SH-SY5Y (cell line): Measurements from ENCODE around the gene PC.

Experiments used
- GATA2 ChIP-seq: IDR thresholded peaks from 2 replicates; pipeline ENCODE4 v1.6.1; 2011; ENCODE audit warnings: mild to moderate bottlenecking, low read depth, low read length
- GATA3 ChIP-seq: IDR thresholded peaks from 2 replicates; pipeline ENCODE4 v1.6.1; 2011; ENCODE audit warnings: low read depth, mild to moderate bottlenecking, low read length, moderate library complexity

Gene PC

DNA sequence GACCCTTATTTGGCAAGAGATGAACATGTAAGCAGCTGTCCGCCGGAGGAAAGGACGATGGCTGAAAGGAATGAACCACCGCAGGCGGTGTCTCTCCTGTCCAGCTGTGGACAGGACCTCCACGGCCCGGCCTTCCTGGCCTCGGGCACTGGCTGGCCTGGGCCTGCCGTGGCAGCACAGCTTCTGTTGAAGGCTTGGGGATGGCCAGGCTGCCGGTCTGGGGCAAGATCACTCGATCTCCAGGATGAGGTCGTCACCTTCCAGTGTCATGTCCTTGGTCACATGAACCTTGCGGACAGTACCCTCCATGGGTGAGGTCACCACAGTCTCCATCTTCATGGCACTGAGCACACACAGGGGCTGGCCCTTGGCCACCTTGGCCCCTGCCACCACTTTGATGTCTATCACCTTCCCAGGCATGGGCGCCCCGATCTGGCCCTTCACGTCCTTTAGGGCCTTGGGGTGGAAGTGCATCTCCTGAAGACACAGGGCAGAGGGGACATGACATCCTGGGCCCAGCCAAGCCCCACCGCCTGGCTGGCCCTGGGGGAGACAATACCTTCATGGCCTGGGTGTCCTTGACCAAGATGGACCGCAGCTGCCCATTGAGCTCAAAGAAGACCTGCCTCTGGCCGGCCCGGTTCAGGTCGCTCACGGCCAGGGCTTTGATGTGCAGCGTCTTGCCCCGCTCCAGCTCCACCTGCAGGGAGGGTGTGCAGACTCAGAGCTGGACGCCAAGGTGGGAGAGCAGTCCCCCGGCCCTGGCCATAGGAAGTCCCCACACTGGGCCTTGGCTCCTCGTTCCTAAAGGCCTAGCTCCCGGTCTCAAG is 109.3 kb downstream of the PC start:
- TF ChIP-seq GATA3 (no peak), GATA2 (no peak)

DNA sequence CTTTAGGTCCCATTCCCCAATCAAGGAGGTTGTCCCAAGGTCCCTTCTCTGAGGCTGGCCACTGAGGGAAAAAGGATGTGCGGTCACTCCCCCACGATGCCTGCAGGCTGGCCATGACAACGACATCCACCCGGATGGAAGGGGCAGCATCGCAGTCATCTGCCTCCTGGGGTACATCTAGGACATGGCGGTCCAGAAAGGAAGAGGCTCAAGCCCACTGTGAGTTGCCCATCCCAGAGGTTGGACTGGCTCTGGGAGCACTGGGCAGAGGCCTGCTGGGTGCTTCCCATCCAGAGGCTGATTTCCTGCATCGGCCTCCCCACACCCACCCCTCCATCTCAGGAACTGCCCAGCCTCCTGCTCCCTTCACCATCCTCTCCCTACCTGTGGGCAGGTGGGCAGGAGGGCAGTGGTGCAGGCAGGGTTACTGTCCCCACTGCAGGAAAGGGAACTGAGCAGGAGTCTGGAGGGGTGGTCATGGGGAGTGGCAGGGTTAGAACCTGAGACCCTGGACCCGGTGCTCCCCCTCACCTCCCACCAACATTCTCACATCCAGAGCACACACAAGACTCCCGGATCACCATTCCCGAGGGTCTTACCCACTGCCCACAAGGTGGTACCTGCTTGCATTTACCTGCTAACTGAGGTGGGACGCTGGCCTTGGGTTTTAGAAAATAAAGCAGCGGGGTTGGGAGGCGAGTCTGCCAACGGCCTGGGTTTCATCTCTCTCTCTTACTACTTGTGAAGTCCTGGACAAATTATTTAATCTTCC is 110.5 kb downstream of the PC start:
- TF ChIP-seq GATA3 (no peak), GATA2 (no peak)

DNA sequence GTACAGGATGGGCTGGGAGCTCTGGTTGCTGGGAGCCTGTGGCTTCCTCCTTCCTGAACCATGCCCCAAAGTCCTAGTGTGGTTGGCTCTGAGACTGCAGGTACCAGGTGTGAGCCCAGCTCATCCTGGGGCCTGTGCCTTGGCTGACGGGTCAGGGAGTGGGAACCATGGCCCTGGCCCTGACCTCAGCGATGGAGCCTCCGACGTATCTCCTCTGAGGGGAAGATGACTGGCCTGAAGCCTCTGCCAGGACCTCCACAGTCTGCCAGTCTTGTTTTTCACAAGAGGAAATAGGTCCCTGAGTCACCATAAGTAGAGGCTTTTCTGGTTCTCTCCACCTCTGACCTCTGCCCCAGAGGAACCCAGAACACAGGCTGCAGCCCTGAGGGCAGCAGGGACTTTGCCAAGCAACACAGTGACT is 111.5 kb downstream of the PC start:
- no peak for TF ChIP-seq GATA2
- TF ChIP-seq GATA3: no peak

DNA sequence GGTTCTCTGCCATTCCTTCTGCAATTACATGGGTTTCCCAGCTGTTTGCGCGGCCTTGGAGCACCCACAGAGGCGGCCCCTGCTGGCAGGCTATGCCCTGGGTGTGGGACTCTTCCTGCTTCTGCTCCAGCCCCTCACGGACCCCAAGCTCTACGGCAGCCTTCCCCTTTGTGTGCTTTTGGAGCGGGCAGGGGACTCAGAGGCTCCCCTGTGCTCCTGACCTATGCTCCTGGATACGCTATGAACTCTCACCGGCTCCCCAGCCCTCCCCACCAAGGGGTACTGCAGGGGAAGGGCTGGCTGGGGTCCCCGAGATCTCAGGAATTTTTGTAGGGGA is 112.3 kb downstream of the PC start:
- no peak for TF ChIP-seq GATA2
- TF ChIP-seq GATA3: no peak

DNA sequence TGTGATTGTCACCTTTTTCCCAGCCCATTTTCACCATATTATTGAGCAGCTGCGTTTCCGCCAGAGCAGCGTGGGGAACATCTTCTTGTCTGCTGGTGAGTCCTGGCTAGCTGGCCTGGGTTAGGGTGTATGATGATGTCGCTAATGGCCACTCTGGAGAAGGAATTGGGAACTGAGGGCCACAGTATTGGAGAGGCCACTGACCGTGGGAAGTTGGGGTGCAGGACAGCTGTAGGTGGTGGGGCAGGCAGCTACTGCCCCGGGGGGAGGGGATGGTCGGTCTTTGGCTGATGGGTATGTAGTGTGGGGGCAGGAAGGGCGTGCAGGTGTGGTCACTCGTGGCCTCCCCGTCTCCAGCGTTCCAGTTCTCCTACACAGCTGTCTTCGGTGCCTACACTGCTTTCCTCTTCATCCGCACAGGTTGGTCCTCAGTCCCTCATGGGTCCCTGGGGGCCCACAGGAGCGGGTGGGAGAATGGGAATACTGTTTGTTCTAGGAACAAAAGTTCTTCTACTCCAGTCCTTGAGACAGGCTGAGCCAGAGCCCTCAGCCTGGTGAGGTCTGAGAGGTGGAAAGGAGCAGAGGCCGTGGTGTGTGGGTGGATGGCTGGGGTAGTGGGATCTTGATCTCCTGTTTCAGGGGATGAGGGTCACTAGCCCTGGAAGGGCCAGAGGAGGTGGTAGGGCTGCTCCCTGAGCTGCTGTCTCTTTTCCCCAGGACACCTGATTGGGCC is 112.9 kb downstream of the PC start:
- no peak for TF ChIP-seq GATA2
- TF ChIP-seq GATA3: no peak

DNA sequence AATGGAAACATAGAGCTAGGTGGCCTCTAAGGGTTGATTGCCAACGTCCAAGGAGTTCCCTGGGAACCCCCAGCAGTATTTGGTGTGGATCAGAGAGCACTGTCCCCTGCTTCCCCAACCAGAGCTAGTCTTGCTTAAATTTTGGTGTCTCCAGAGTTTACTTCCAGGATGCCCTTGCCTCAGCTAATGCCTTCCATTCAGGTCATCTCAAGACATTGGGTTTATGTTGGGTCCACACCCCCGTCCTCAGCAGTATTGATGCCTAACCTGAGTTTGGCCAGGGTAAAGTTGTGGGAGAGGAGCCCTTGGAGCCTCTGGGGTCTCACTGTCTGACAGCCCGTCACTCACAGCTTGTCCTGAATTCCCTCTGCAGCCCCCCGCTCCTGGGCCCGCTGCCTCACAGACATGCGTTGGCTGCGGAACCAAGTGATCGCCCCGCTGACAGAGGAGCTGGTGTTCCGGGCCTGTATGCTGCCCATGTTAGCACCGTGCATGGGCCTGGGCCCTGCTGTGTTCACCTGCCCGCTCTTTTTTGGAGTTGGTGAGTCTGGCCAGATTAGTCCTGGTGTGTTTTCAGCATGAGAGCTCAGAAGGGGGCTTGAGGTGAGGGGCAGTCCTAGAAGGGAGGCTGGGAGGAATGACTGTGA is 113.6 kb downstream of the PC start:
- TF ChIP-seq GATA2 (no peak), GATA3 (no peak)

DNA sequence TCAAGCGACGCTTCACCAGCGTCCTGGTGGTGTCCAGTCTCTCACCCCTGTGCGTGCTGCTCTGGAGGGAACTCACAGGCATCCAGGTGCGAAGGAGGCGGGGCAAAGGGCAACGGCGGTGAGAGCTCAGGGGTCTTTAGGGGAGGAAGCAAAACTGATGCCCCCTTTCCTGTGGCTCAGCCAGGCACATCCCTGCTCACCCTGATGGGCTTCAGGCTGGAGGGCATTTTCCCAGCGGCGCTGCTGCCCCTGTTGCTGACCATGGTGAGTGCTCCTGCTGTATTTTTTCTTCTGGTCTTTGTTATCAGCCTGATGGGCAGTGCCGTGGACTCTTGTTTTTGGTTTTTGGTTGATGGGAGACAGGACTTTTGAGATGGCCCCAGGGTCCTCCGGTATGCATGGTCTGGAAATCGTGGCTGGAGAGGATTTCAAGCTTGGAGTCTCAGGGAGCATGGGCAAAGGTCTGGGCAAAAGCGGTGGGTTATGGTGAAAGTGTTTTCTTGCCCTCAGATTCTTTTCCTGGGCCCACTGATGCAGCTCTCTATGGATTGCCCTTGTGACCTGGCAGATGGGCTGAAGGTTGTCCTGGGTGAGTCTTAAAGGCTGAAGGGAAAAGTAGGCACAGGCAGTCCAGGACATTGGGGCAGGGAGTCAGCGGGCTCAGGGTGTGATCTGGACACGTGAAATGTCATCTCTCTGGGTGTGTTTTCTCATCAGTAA is 114.2 kb downstream of the PC start:
- TF ChIP-seq GATA3 (no peak), GATA2 (no peak)

DNA sequence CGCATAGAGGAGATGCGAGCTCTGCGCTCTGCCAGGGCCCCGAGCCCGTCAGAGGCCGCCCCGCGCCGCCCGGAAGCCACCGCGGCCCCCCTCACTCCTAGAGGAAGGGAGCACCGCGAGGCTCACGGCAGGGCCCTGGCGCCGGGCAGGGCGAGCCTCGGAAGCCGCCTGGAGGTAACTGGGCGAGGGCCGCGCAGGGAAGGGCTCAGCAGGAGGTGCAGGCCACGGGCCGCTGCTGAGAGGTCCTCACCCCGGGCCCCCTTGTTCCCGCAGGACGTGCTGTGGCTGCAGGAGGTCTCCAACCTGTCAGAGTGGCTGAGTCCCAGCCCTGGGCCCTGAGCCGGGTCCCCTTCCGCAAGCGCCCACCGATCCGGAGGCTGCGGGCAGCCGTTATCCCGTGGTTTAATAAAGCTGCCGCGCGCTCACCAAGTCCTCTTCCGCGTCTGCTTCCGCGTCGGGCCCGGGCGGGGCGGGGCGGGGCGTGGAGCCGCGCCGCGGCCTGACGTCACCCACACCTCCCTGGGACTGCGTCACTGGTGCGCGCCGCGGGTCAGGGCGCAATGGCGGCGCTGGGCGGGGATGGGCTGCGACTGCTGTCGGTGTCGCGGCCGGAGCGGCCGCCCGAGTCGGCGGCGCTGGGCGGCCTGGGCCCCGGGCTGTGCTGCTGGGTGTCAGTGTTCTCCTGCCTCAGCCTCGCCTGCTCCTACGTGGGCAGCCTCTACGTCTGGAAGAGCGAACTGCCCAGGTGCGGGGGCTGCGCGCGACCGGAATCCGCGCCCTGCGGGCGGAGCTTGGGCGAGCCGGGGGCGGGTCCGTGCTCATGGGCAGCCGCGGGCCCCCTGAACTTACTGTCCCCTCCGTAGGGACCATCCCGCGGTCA is 115.0 kb downstream of the PC start, which contains the start of gene RCE1:
RCE1 (plus strand) TSS at position 546 of the 880 bp plus-strand sequence; CDS start at position 561, 15 bp downstream.
- TF ChIP-seq GATA3 (no peak), GATA2 (no peak)

DNA sequence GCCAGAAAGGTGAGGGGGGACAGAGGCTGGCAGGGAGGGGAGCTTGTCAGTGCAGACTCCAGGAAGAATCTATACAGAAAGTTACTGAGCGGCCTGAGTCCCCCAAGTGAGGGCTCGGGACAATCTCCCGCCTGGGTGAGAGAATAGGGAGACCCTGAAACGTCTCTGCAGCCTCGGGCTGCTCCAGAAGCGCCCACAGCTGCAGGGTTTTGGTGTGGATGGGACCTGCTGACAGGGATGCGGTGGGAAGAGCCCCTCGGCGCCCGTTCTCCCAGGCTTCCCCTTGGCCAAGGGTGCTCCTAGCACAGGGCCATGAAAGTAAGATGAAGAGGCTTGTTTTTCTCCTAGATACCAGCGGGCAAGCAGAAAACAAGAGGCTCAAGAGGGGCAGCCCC is 115.7 kb downstream of the PC start:
- TF ChIP-seq GATA2 (no peak), GATA3 (no peak)

DNA sequence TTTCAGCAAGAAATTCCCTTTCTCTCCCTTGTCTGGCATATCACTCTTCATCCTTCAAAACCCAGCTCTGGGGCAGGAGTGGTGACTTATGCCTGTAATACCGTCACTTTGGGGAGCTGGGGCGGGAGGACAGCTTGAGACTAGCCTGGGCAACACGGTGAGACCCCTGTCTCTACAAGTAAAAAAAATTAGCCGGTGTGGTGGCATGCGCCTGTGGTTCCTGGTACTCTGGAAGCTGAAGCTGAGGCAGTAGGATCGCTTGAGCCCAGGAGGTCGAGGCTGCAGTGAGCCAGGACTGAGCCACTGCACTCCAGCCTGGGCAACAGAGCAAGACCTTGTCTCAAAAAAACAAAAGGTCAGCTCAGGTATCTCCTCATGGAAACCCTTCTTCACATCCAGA is 116.3 kb downstream of the PC start:
- TF ChIP-seq GATA3: no peak
- no peak for TF ChIP-seq GATA2

DNA sequence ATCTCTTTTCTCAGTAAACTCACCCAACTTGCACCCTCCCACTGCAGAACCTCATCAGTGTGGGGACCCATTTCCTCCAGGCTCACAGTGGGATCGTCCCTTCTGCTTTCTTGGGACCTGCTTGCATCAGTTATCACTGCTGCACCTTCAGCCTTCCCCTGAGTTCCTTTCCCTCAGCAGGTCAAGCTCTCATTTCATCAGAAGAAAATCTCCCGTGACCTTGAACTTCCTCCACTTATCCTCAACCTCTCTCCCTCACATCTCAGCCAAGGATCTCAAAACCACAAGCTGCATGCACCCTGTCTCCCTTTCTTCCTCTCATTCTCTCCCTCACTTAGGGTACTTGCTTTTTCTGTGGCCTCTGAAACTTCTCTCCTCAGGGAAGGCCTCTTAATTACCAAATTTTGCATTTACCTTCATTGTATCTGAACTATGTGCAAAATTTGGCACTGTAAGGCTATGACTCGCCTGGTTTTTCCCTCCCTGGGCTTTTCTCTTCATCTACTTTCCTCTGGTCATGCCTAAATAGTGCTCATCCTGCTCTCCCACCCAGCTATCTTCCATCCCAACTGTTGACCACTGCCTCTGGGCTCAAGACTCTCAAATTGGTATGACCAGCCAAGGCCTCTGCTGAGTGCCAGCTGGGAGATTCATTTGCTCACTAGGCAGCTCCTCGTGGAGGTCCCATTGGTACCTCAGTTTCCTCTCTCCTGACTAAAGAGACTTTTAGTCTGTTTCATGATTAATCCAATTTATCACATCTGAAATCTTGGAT is 117.7 kb downstream of the PC start:
- no peak for TF ChIP-seq GATA2
- TF ChIP-seq GATA3: no peak

DNA sequence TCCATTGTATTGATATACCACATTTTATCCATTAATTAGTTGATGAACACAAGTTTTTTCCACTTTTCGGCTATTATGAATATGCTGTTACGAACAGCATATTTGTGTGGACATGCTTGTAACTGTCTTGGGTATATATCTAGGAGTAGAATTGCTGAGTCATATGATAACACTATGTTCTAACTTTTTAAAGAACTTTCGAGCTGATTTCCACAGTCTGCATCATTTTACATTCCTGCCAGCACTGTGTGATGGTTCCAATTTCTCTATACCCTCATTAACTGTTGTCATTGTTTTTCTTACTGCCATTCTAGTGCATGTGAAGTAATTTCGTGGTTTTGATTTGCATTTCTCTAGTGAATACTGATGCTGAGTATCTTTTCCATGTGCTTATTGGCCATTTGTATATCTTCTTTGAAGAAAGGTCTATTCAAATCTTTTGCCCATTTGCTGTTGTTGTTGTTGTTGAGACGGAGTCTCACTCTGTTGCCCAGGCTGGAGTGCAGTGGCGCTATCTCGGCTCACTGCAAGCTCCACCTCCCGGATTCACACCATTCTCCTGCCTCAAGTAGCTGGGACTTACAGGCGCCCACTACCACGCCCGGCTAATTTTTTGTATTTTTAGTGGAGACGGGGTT is 122.3 kb downstream of the PC start:
- TF ChIP-seq GATA3: no peak
- no peak for TF ChIP-seq GATA2

DNA sequence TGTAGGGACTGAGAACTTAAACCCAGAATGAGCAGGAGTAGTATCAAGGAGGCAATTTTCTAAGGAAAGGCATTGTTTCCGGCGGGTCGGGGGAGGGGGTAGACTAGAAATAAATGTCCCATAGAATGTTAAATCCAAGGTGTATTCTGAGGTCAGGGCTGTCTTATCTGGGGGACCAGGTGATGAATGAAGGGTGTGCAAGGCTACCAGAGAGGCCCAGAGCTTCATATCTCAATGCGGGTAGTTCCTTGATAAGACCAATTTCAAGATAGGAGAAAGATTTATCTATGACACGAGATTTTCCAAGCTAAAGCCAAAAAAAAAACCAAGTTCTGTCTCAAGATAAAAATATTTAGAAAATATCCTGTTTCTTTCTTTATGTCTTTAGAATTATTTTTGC is 123.2 kb downstream of the PC start:
- no peak for TF ChIP-seq GATA2
- no peak for TF ChIP-seq GATA3
